Left ventricle myocardium inferior (tissue), 1 donor: Measurements from ENCODE around the gene PROZ. TPM values are rescaled to one million over a fixed set of nuclear protein-coding genes. Genes with fewer than 3 reads are reported as not detected.

Source experiments
- DNase-seq: peaks from one replicate; pipeline ENCODE4 v3.0.0-alpha.2; 2020
- H3K27ac ChIP-seq: fragments of 200-600 bp; replicated peaks from 2 replicates; pipeline ENCODE4 v1.8.0; 2021
- H3K27me3 ChIP-seq: fragments of 200-600 bp; 2 replicates; pipeline ENCODE4 v1.8.0; 2021; ENCODE audit warnings: low read depth
- H3K36me3 ChIP-seq: fragments of 200-600 bp; 2 replicates; pipeline ENCODE4 v1.8.0; 2021
- H3K4me1 ChIP-seq: fragments of 200-600 bp; 2 replicates; pipeline ENCODE4 v1.8.0; 2021
- H3K4me3 ChIP-seq: fragments of 200-600 bp; 2 replicates; pipeline ENCODE4 v1.8.0; 2021; ENCODE audit warnings: mild to moderate bottlenecking, moderate library complexity
- H3K9me3 ChIP-seq: fragments of 200-600 bp; replicated peaks from 2 replicates; pipeline ENCODE4 v1.8.0; 2021
- intact Hi-C: fragments of 100-400 bp; cut with micrococcal nuclease; formaldehyde crosslinking; loops from one replicate; pipeline ENCODE4 v1.11.0; 2022
- total RNA-seq: library from RNA; stranded (reverse); fragmentation: NEBNext Ultra II Directional; extraction: Animal tissue kit (Norgen Biotek cat#: 25700); gene quantifications from one replicate; pipeline ENCODE4 v1.2.1, GENCODE V29; 2021
- TF ChIP-seq, protein P1 (sequence below): fragments of 200-600 bp; IDR thresholded peaks from 2 replicates; pipeline ENCODE4 v1.8.0; 2021; ENCODE audit warnings: antibody characterized with exemption, mild to moderate bottlenecking, borderline replicate concordance
- donor health status: DM: no; HTN: yes; CAD: no; lungs with severe emphysema.

Gene PROZ
- total RNA-seq, 1 donor from 2014 or later: not detected

GRCh38 chr13:113138792-113139551 is 19.5 kb upstream of the PROZ start:
- Histone ChIP-seq H3K9me3 (no peaks in the 10 kb centered on the region), H3K4me3 (no peak overlapping the region), H3K36me3 (no peaks in the 10 kb centered on the region), H3K27me3 (no peaks in the 10 kb centered on the region), H3K4me1 (no peaks in the 10 kb centered on the region), H3K27ac (no peak overlapping the region)
- no peak for DNase-seq
- TF ChIP-seq, protein P1, sequence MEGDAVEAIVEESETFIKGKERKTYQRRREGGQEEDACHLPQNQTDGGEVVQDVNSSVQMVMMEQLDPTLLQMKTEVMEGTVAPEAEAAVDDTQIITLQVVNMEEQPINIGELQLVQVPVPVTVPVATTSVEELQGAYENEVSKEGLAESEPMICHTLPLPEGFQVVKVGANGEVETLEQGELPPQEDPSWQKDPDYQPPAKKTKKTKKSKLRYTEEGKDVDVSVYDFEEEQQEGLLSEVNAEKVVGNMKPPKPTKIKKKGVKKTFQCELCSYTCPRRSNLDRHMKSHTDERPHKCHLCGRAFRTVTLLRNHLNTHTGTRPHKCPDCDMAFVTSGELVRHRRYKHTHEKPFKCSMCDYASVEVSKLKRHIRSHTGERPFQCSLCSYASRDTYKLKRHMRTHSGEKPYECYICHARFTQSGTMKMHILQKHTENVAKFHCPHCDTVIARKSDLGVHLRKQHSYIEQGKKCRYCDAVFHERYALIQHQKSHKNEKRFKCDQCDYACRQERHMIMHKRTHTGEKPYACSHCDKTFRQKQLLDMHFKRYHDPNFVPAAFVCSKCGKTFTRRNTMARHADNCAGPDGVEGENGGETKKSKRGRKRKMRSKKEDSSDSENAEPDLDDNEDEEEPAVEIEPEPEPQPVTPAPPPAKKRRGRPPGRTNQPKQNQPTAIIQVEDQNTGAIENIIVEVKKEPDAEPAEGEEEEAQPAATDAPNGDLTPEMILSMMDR: no peak
- intact Hi-C loops: no loop called here

GRCh38 chr13:113139577-113139976 is 18.9 kb upstream of the PROZ start:
- Histone ChIP-seq H3K4me1 (no peaks in the 10 kb centered on the region), H3K27me3 (no peaks in the 10 kb centered on the region), H3K4me3 (no peak overlapping the region), H3K36me3 (no peaks in the 10 kb centered on the region), H3K27ac (no peak overlapping the region), H3K9me3 (no peaks in the 10 kb centered on the region)
- DNase-seq: no peak
- intact Hi-C loops: no loop called here
- TF ChIP-seq, protein P1: no peak

GRCh38 chr13:113140677-113141600 is 17.5 kb upstream of the PROZ start:
- TF ChIP-seq, protein P1: no peak
- no peak overlapping the region for H3K27ac ChIP-seq
- intact Hi-C loops: no loop called here
- H3K36me3 ChIP-seq: no peaks in the 10 kb centered on the region
- DNase-seq: no peak
- H3K9me3 ChIP-seq: no peaks in the 10 kb centered on the region
- no peaks in the 10 kb centered on the region for H3K4me1 ChIP-seq
- no peak overlapping the region for H3K4me3 ChIP-seq
- H3K27me3 ChIP-seq: no peaks in the 10 kb centered on the region

- intact Hi-C loops: no loop called here
Observed at GRCh38 chr13:113141601-113141970, 16.9 kb upstream of the PROZ start.

GRCh38 chr13:113142876-113143275 is 15.6 kb upstream of the PROZ start:
- no peak overlapping the region for H3K4me3 ChIP-seq
- no peaks in the 10 kb centered on the region for H3K4me1 ChIP-seq
- intact Hi-C loops: no loop called here
- H3K27ac ChIP-seq: no peak overlapping the region
- no peaks in the 10 kb centered on the region for H3K27me3 ChIP-seq
- H3K9me3 ChIP-seq: no peaks in the 10 kb centered on the region
- TF ChIP-seq, protein P1: no peak
- DNase-seq: no peak
- no peaks in the 10 kb centered on the region for H3K36me3 ChIP-seq

More at GRCh38 chr13:113141601-113141970, 16.9 kb upstream of the PROZ start:
- H3K9me3 ChIP-seq: no peaks in the 10 kb centered on the region
- TF ChIP-seq, protein P1: no peak
- no peaks in the 10 kb centered on the region for H3K36me3 ChIP-seq
- H3K27ac ChIP-seq: no peak overlapping the region
- H3K4me3 ChIP-seq: no peak overlapping the region
- no peaks in the 10 kb centered on the region for H3K4me1 ChIP-seq
- no peaks in the 10 kb centered on the region for H3K27me3 ChIP-seq
- no peak for DNase-seq
